ENCODE results near the gene TMEM135. TPM values are rescaled to one million over a fixed set of nuclear protein-coding genes. Genes with fewer than 3 reads are reported as not detected.

Gene TMEM135
- total RNA-seq, 2 experiments from 2014 or later, result 14.1 to 15.6 TPM

GRCh38 chr11:87198266-87198881 lies 160.6 kb downstream of the TMEM135 start:
- H3K27ac ChIP-seq (ENCODE audit: low read depth in 1 of 2, low read length in 2 of 2), result no peak overlapping the region
- H3K36me3 Mint-ChIP-seq (ENCODE audit: low read depth), result peaks cover 5% of the 10 kb centered on the region
- H3K9me3 Mint-ChIP-seq, result no peaks in the 10 kb centered on the region
- H3K27me3 Mint-ChIP-seq, result no peaks in the 10 kb centered on the region
- H3K9me3 ChIP-seq (ENCODE audit: control insufficient read depth in 1 of 2, insufficient read depth in 1 of 2, low read length in 2 of 2), result no peaks in the 10 kb centered on the region
- H3K36me3 ChIP-seq (ENCODE audit: insufficient read depth, low read length), result no peaks in the 10 kb centered on the region
- no peaks in the 10 kb centered on the region for H3K4me1 Mint-ChIP-seq (ENCODE audit: low read depth)
- ChIA-PET POLR2A (no interaction called here), CTCF (no interaction called here)
- intact Hi-C loops (cut with DNase I, micrococcal nuclease), result no loop called here
- ATAC-seq (ENCODE audit: poor library complexity) (no peak), DNase-seq (no peak)
- TF ChIP-seq CTCF (IDR thresholded peaks at IDR 0.05), result no peak
- H3K4me3 ChIP-seq (ENCODE audit: low read length), result no peak overlapping the region
- no peak overlapping the region for H3K27ac Mint-ChIP-seq
- no peak overlapping the region for H3K4me3 Mint-ChIP-seq
- no peaks in the 10 kb centered on the region for H3K27me3 ChIP-seq (ENCODE audit: control insufficient read depth in 1 of 2, insufficient read depth in 2 of 2, low read length in 2 of 2)
- no peaks in the 10 kb centered on the region for H3K4me1 ChIP-seq (ENCODE audit: insufficient read depth, low read length)

GRCh38 chr11:87201376-87201775 lies 163.6 kb downstream of the TMEM135 start:
- no peaks in the 10 kb centered on the region for H3K36me3 ChIP-seq (ENCODE audit: insufficient read depth, low read length)
- intact Hi-C loops (cut with DNase I, micrococcal nuclease), result no loop called here
- no peak overlapping the region for H3K4me3 ChIP-seq (ENCODE audit: low read length)
- H3K9me3 ChIP-seq (ENCODE audit: control insufficient read depth in 1 of 2, insufficient read depth in 1 of 2, low read length in 2 of 2), result no peaks in the 10 kb centered on the region
- peaks cover 24% of the 10 kb centered on the region for H3K36me3 Mint-ChIP-seq (ENCODE audit: low read depth)
- H3K27ac ChIP-seq (ENCODE audit: low read depth in 1 of 2, low read length in 2 of 2), result no peak overlapping the region
- H3K27ac Mint-ChIP-seq, result no peak overlapping the region
- no peaks in the 10 kb centered on the region for H3K4me1 ChIP-seq (ENCODE audit: insufficient read depth, low read length)
- H3K27me3 ChIP-seq (ENCODE audit: control insufficient read depth in 1 of 2, insufficient read depth in 2 of 2, low read length in 2 of 2), result no peaks in the 10 kb centered on the region
- H3K27me3 Mint-ChIP-seq, result no peaks in the 10 kb centered on the region
- H3K4me3 Mint-ChIP-seq, result no peak overlapping the region
- no peaks in the 10 kb centered on the region for H3K4me1 Mint-ChIP-seq (ENCODE audit: low read depth)
- no peak for TF ChIP-seq CTCF (IDR thresholded peaks at IDR 0.05)
- POLR2A ChIA-PET, result no interaction called here
- ATAC-seq (ENCODE audit: poor library complexity) (no peak), DNase-seq (no peak)
- H3K9me3 Mint-ChIP-seq, result no peaks in the 10 kb centered on the region
- CTCF ChIA-PET, result no interaction called here

- TF ChIP-seq CTCF (IDR thresholded peaks at IDR 0.05), result no peak
- Histone ChIP-seq H3K27ac (ENCODE audit: low read depth in 1 of 2, low read length in 2 of 2) (no peak overlapping the region), H3K4me3 (ENCODE audit: low read length) (no peak overlapping the region), H3K4me1 (ENCODE audit: insufficient read depth, low read length) (no peaks in the 10 kb centered on the region), H3K27me3 (ENCODE audit: control insufficient read depth in 1 of 2, insufficient read depth in 2 of 2, low read length in 2 of 2) (no peaks in the 10 kb centered on the region), H3K9me3 (ENCODE audit: control insufficient read depth in 1 of 2, insufficient read depth in 1 of 2, low read length in 2 of 2) (peaks cover 0 to 3% of the 10 kb centered on the region in 2 experiments), H3K36me3 (ENCODE audit: insufficient read depth, low read length) (no peaks in the 10 kb centered on the region)
- H3K9me3 Mint-ChIP-seq, result peaks cover 9% of the 10 kb centered on the region
- H3K4me1 Mint-ChIP-seq (ENCODE audit: low read depth), result no peaks in the 10 kb centered on the region
- POLR2A ChIA-PET, result no interaction called here
- ATAC-seq (ENCODE audit: poor library complexity) (no peak), DNase-seq (no peak)
- no peaks in the 10 kb centered on the region for H3K27me3 Mint-ChIP-seq
- CTCF ChIA-PET, result no interaction called here
- peaks cover 32% of the 10 kb centered on the region for H3K36me3 Mint-ChIP-seq (ENCODE audit: low read depth)
- no peak overlapping the region for H3K27ac Mint-ChIP-seq
- intact Hi-C loops (cut with DNase I, micrococcal nuclease), result no loop called here
- H3K4me3 Mint-ChIP-seq, result no peak overlapping the region
These were observed 166.3 kb downstream of the TMEM135 start for GRCh38 chr11:87203907-87204602.
